ENCODE measurements around the gene PDGFA. TPM values are rescaled to one million over a fixed set of nuclear protein-coding genes. Genes with fewer than 3 reads are reported as not detected.

The PDGFA gene
- total RNA-seq, 6 experiments from 2014 or later: 7.1 to 8.7 (median 7.8) TPM

DNA sequence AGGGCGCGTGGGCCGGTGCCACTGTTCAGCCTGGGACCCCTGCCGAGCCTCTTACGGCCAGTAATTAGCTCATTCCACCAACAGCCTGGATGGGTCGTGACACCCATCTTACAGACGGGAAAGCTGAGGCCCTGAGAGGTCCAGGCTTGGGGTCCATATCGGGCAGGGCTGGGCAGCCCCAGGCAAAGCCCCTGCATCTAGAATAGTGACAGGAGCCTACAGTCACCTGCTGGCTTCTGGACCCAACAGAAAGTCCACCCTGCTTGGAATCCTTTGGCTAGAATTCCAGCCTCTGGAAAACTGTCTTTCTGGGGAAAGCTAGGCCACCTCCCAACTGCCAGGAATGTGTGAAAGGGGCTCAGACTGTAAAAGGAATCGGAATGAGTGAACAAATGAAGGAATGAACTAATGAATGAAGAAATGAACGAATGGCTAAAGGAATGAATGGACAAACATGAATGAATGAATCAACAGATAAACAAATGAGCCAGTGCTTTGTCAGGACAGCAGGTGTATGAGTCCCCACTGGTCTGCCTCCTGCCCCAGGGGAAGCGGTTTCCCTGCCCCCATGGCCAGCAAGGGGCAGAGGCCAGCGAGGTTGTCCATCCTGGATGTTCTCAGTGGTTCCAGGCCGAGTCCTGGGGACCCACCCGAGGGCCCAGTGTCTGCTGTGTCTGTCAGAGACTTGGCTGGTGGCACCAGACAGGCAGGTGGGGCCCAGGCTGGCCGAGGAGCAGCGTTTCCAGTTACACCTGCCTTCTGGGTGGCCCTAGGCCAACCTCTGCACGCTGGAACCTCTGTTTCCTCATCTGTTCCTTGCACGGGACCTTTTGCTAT is 24.1 kb upstream of the PDGFA start:
- TF ChIP-seq, protein P1, sequence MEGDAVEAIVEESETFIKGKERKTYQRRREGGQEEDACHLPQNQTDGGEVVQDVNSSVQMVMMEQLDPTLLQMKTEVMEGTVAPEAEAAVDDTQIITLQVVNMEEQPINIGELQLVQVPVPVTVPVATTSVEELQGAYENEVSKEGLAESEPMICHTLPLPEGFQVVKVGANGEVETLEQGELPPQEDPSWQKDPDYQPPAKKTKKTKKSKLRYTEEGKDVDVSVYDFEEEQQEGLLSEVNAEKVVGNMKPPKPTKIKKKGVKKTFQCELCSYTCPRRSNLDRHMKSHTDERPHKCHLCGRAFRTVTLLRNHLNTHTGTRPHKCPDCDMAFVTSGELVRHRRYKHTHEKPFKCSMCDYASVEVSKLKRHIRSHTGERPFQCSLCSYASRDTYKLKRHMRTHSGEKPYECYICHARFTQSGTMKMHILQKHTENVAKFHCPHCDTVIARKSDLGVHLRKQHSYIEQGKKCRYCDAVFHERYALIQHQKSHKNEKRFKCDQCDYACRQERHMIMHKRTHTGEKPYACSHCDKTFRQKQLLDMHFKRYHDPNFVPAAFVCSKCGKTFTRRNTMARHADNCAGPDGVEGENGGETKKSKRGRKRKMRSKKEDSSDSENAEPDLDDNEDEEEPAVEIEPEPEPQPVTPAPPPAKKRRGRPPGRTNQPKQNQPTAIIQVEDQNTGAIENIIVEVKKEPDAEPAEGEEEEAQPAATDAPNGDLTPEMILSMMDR (IDR thresholded peaks at IDR 0.05): no peak
- no peak for DNase-seq
- peaks cover 42% of the 10 kb centered on the region for H3K4me1 Mint-ChIP-seq (ENCODE audit: low read depth)

DNA sequence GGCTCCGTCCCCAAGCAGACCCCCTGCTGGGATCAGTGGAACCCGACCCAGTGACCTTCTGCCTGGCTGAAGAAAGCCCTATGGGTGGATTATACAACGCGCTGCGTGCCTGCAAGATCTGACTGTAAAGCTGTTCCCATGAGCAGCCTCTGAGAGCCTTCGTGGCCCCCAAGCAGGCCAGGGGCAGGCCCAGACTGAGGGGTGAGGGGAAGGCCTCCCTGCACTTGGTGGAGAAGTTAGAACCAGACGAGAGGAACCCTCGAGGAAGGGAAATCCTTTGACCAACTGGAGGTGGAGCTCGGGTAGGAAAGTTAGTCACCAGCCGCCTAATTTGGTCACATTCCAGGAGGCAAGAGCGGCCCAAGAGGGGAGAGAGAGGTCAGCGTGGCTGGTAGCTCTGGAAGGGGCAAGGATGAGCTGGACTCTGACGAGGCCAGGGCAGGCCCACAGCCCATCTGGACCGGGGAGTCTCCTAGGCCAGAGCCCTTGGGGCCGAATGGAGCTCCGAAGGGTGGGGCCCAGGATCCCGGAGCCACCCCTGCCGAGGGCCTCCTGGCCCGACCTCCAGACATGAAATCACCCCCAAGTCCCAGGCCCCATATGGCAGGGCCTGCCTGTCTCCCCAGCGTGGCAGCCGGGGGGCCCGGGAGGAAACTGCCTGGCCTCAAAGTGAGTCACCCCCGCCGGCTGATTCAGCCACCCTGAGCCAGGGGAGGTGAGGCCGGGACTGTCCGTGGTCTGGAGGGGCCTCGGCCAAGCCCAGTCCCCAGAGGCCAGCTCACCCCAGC is 23.3 kb upstream of the PDGFA start:
- Mint-ChIP-seq H3K9me3 (no peaks in the 10 kb centered on the region), H3K4me3 (peak overlapping the region; percentile 40), H3K27ac (peak overlapping the region; percentile 94), H3K4me1 (ENCODE audit: low read depth) (peaks cover 42% of the 10 kb centered on the region), H3K27me3 (ENCODE audit: insufficient read depth) (no peaks in the 10 kb centered on the region; the same call in 1 of the 2 replicates), H3K36me3 (ENCODE audit: low read depth) (no peaks in the 10 kb centered on the region)
- TF ChIP-seq, protein P1 (IDR thresholded peaks at IDR 0.05): no peak
- DNase-seq: peak; percentile 96

More for the DNA sequence above, 24.1 kb upstream of the PDGFA start:
- H3K27me3 Mint-ChIP-seq (ENCODE audit: insufficient read depth): no peaks in the 10 kb centered on the region; the same call in none of the 2 replicates
- no peak overlapping the region for H3K4me3 Mint-ChIP-seq
- H3K36me3 Mint-ChIP-seq (ENCODE audit: low read depth): no peaks in the 10 kb centered on the region
- peak overlapping the region; percentile 94 for H3K27ac Mint-ChIP-seq
- no peaks in the 10 kb centered on the region for H3K9me3 Mint-ChIP-seq

DNA sequence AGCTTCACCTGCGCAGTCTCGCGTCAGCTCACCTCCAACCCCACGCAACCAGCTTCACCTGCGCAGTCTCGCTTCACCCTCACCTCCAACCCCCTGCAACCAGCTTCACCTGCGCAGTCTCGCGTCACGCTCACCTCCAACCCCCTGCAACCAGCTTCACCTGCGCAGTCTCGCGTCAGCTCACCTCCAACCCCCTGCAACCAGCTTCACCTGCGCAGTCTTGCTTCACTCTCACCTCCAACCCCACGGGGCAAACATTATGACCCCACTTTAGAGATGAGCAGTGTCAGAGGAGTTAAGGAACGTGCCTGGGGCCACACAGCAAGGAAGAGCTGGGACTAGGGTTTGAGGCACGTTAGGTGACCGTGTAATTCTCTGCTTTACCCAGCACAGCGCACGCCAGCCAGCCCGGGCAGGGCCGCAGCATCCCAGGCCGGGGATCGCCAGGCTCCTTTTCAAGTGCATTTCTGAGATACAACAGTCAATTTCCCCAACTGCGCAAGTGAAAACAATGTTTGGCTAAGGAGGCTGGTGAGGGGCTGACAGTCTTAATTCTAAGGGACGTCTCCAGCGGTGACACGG is 22.6 kb upstream of the PDGFA start:
- Mint-ChIP-seq H3K4me1 (ENCODE audit: low read depth) (peaks cover 38% of the 10 kb centered on the region), H3K4me3 (peak overlapping the region; percentile 40; the same call in 1 of the 2 replicates), H3K9me3 (no peaks in the 10 kb centered on the region), H3K27me3 (ENCODE audit: insufficient read depth) (no peaks in the 10 kb centered on the region; the same call in 1 of the 2 replicates), H3K36me3 (ENCODE audit: low read depth) (no peaks in the 10 kb centered on the region), H3K27ac (peak overlapping the region; percentile 94)
- TF ChIP-seq, protein P1 (IDR thresholded peaks at IDR 0.05): no peak
- DNase-seq: no peak

DNA sequence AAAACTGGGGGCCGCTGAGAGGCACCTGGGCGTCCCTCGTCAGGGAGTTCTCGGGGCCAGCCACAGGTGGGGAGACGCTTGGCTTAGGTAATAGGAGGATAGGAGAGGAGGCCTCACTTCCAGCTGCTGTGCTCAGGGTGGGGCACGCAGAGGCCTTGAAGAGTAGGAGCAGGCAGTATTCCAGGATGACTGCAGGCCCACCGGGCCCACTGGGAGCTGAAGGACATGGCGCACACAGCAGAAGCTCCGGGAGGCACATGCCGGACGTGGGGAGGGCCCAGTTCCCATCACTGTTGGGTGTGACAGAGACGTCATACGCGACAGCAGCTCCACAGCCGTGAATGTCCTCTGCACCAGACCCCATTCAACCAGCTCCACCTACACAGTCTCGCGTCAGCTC is 22.0 kb upstream of the PDGFA start:
- TF ChIP-seq, protein P1 (IDR thresholded peaks at IDR 0.05): no peak
- Mint-ChIP-seq H3K27me3 (ENCODE audit: insufficient read depth) (no peaks in the 10 kb centered on the region; the same call in 1 of the 2 replicates), H3K9me3 (no peaks in the 10 kb centered on the region), H3K4me1 (ENCODE audit: low read depth) (peaks cover 33% of the 10 kb centered on the region), H3K36me3 (ENCODE audit: low read depth) (no peaks in the 10 kb centered on the region), H3K4me3 (no peak overlapping the region), H3K27ac (peak overlapping the region; percentile 24; the same call in 1 of the 2 replicates)
- no peak for DNase-seq

DNA sequence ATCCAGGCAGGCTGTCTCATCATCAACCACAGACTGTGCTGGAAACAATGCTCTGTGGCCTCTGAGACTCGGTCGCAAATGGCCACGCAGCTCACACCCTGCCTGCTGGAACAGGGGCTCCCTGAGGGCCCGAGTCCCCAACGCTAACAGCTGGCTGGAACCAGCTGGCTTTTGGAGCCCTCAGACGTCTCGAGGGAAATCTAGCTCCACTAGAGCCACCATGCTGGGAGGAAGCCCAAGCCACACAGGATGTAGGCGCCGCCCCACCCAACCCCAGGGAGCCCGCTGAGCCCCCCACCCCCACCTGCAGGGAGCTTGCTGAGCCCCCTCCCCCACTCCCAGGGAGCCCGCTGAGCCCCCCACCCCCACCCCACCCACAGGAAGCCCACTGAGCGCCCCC is 21.4 kb upstream of the PDGFA start:
- no peak for DNase-seq
- Mint-ChIP-seq H3K4me1 (ENCODE audit: low read depth) (peaks cover 31% of the 10 kb centered on the region), H3K36me3 (ENCODE audit: low read depth) (no peaks in the 10 kb centered on the region), H3K4me3 (no peak overlapping the region), H3K27me3 (ENCODE audit: insufficient read depth) (no peaks in the 10 kb centered on the region; the same call in 1 of the 2 replicates), H3K9me3 (no peaks in the 10 kb centered on the region), H3K27ac (0 out of 2 replicates have a peak overlapping the region, but pooled peaks have one; percentile 16)
- TF ChIP-seq, protein P1 (IDR thresholded peaks at IDR 0.05): no peak
